GM10266 (cell line): ENCODE results near the gene MAL.

Experiments
- DNase-seq: peaks from one replicate; pipeline ENCODE4 v3.0.0; 2012; ENCODE audit errors: extremely low spot score
- CTCF ChIP-seq: IDR thresholded peaks from 2 replicates; pipeline ENCODE4 v1.5.1; 2012; ENCODE audit warnings: mild to moderate bottlenecking, low read depth; ENCODE audit not compliant: control insufficient read depth, insufficient read depth; ENCODE audit errors: missing control alignments

The MAL gene

GRCh38 chr2:95025406-95026319 lies at the start of gene MAL:
Gene MAL (plus strand): TSS chr2:95025708. CDS start chr2:95025793, 85 bp downstream.
- DNase-seq: peak; percentile 71
- no peak for TF ChIP-seq CTCF

- DNase-seq: no peak
- TF ChIP-seq CTCF: no peak
Measured at GRCh38 chr2:94977826-94978225, 47.7 kb upstream of the MAL start.

- no peak for TF ChIP-seq CTCF
- DNase-seq: no peak
Measured at GRCh38 chr2:94978917-94979316, 46.6 kb upstream of the MAL start.

GRCh38 chr2:94979406-94980375 lies 45.8 kb upstream of the MAL start:
- no peak for DNase-seq
- TF ChIP-seq CTCF: no peak

GRCh38 chr2:94980406-94980805 lies 45.1 kb upstream of the MAL start:
- DNase-seq: no peak
- TF ChIP-seq CTCF: no peak

GRCh38 chr2:94982156-94982555 lies 43.4 kb upstream of the MAL start:
- TF ChIP-seq CTCF: no peak
- no peak for DNase-seq
